HG03095 (cell line): ENCODE data around the gene CDK11A.
A peak's percentile ranks its signal among the peaks of the same experiment; 100 is the strongest.

ENCODE experiments used
- ATAC-seq: cut with Tn5 transposase; IDR thresholded peaks from one replicate; pipeline ENCODE4 v1.9.1; 2021; ENCODE audit warnings: moderate library complexity; ENCODE audit not compliant: unreplicated experiment

CDK11A gene

GRCh38 chr1:1724035-1724864 is at the start of gene CDK11A:
TSS of gene CDK11A (minus strand) at chr1:1724357. CDS start at chr1:1722818, 1,539 bp downstream.
- peak; percentile 92 for ATAC-seq

GRCh38 chr1:1773874-1774273 is 49.7 kb upstream of the CDK11A start:
- ATAC-seq = no peak

GRCh38 chr1:1771096-1771495 is 46.9 kb upstream of the CDK11A start:
- no peak for ATAC-seq

GRCh38 chr1:1770102-1770501 is 45.9 kb upstream of the CDK11A start:
- no peak for ATAC-seq

- ATAC-seq = no peak
These were observed 44.3 kb upstream of the CDK11A start for GRCh38 chr1:1768249-1768992.

- no peak for ATAC-seq
These were observed 40.8 kb upstream of the CDK11A start for GRCh38 chr1:1764876-1765470.

- ATAC-seq = no peak
These were observed 39.8 kb upstream of the CDK11A start for GRCh38 chr1:1763657-1764621.

- ATAC-seq = no peak
These were observed 37.6 kb upstream of the CDK11A start for GRCh38 chr1:1761504-1762376.

- ATAC-seq = no peak
These were observed 36.6 kb upstream of the CDK11A start for GRCh38 chr1:1760715-1761114.

- ATAC-seq = no peak
These were observed 36.1 kb upstream of the CDK11A start for GRCh38 chr1:1760345-1760650.

- ATAC-seq = no peak
These were observed 35.5 kb upstream of the CDK11A start for GRCh38 chr1:1759456-1760344.

GRCh38 chr1:1758692-1759455 is 34.7 kb upstream of the CDK11A start:
- ATAC-seq = no peak

GRCh38 chr1:1758059-1758621 is 34.0 kb upstream of the CDK11A start:
- no peak for ATAC-seq

GRCh38 chr1:1757422-1758058 is 33.4 kb upstream of the CDK11A start:
- ATAC-seq = no peak

GRCh38 chr1:1756661-1757421 is 32.7 kb upstream of the CDK11A start:
- ATAC-seq = no peak

GRCh38 chr1:1755852-1756251 is 31.7 kb upstream of the CDK11A start:
- no peak for ATAC-seq

GRCh38 chr1:1755426-1755825 is 31.3 kb upstream of the CDK11A start:
- no peak for ATAC-seq
